ENCODE measurements around the gene PRKCA.

The PRKCA gene

GRCh38 chr17:66675273-66675990, 373.0 kb downstream of the PRKCA start:
- no peak overlapping the region for H3K4me3 ChIP-seq (ENCODE audit: control insufficient read depth, low read depth, low read length)

GRCh38 chr17:66675991-66676371, 373.6 kb downstream of the PRKCA start:
- peak; percentile 36 for DNase-seq (ENCODE audit: low read depth)
- TF ChIP-seq CTCF (conservative IDR thresholded peaks at IDR 0.05; ENCODE audit: control insufficient read depth, insufficient read depth, low read depth, low read length) = no peak
- H3K4me3 ChIP-seq (ENCODE audit: control insufficient read depth, low read depth, low read length) = no peak overlapping the region

More at GRCh38 chr17:66675273-66675990, 373.0 kb downstream of the PRKCA start:
- DNase-seq (ENCODE audit: low read depth) = no peak
- TF ChIP-seq CTCF (conservative IDR thresholded peaks at IDR 0.05; ENCODE audit: control insufficient read depth, insufficient read depth, low read depth, low read length) = no peak

GRCh38 chr17:66676421-66676820, 374.0 kb downstream of the PRKCA start:
- peak; percentile 25 for DNase-seq (ENCODE audit: low read depth)
- no peak overlapping the region for H3K4me3 ChIP-seq (ENCODE audit: control insufficient read depth, low read depth, low read length)
- TF ChIP-seq CTCF (conservative IDR thresholded peaks at IDR 0.05; ENCODE audit: control insufficient read depth, insufficient read depth, low read depth, low read length) = no peak

GRCh38 chr17:66677201-66677981, 375.0 kb downstream of the PRKCA start:
- H3K4me3 ChIP-seq (ENCODE audit: control insufficient read depth, low read depth, low read length) = no peak overlapping the region
- no peak for TF ChIP-seq CTCF (conservative IDR thresholded peaks at IDR 0.05; ENCODE audit: control insufficient read depth, insufficient read depth, low read depth, low read length)
- peak; percentile 98 for DNase-seq (ENCODE audit: low read depth)

- no peak for DNase-seq (ENCODE audit: low read depth)
- no peak for TF ChIP-seq CTCF (conservative IDR thresholded peaks at IDR 0.05; ENCODE audit: control insufficient read depth, insufficient read depth, low read depth, low read length)
- H3K4me3 ChIP-seq (ENCODE audit: control insufficient read depth, low read depth, low read length) = no peak overlapping the region
These were observed 375.6 kb downstream of the PRKCA start for GRCh38 chr17:66678061-66678460.

- no peak for TF ChIP-seq CTCF (conservative IDR thresholded peaks at IDR 0.05; ENCODE audit: control insufficient read depth, insufficient read depth, low read depth, low read length)
- no peak for DNase-seq (ENCODE audit: low read depth)
- H3K4me3 ChIP-seq (ENCODE audit: control insufficient read depth, low read depth, low read length) = no peak overlapping the region
These were observed 376.4 kb downstream of the PRKCA start for GRCh38 chr17:66678827-66679226.
